Measurements from ENCODE around the gene RAB35.

Gene RAB35

DNA sequence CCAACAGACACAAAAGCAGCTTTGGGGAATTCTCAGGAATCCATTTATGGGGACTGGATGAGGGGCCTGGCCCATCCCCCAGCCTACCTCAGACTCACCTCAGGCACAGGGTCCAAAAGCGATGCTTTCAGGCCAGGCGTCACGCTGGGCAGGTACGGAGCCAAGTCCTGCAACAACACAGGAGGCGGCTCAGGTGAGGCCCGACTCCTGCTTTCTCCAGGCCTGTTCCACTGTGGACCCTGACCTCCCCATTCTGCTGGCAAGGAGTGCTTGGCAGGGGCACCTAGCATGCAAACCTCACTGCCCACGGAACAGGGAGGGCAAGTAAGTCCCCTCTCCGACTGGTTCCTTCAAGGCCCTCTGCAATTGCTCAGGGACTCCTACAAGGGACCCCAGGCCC lies 28.6 kb upstream of the RAB35 start:
- H3K4me2 ChIP-seq (ENCODE audit: low read length), result no peak overlapping the region
- H3K9me3 ChIP-seq (replicated peaks; ENCODE audit: low read length), result no peaks in the 10 kb centered on the region
- H3K36me3 ChIP-seq (ENCODE audit: insufficient read depth, low read length), result peaks cover 92% of the 10 kb centered on the region
- no peak overlapping the region for H3K9ac ChIP-seq (ENCODE audit: low read depth, low read length)
- no peaks in the 10 kb centered on the region for H3K27me3 ChIP-seq (ENCODE audit: control insufficient read depth, insufficient read depth, low read length)
- no peak overlapping the region for H3K4me3 ChIP-seq (ENCODE audit: low read length)
- peaks cover 6% of the 10 kb centered on the region for H3K4me1 ChIP-seq (ENCODE audit: control insufficient read depth, insufficient read depth, low read length)

DNA sequence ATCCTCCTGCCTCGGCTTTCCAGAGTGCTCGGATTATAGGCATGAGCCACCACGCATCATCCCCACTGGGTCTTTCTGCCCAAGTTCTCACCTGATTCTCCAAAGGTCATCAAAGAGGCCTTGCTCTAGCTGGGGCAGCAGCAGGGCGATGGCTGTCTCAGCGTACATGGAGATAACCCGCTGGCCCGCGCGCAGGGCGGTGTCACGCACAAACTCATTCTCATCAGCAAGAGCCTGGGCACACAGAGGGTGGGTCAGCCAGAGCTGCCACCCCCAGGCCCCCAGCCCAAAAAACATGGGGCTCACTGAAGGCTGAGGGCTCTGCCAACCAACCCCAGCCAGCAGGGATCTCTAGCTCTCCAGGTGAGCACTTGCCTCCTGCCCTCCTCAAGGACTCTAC lies 27.7 kb upstream of the RAB35 start:
- H3K36me3 ChIP-seq (ENCODE audit: insufficient read depth, low read length), result peaks cover 91% of the 10 kb centered on the region

DNA sequence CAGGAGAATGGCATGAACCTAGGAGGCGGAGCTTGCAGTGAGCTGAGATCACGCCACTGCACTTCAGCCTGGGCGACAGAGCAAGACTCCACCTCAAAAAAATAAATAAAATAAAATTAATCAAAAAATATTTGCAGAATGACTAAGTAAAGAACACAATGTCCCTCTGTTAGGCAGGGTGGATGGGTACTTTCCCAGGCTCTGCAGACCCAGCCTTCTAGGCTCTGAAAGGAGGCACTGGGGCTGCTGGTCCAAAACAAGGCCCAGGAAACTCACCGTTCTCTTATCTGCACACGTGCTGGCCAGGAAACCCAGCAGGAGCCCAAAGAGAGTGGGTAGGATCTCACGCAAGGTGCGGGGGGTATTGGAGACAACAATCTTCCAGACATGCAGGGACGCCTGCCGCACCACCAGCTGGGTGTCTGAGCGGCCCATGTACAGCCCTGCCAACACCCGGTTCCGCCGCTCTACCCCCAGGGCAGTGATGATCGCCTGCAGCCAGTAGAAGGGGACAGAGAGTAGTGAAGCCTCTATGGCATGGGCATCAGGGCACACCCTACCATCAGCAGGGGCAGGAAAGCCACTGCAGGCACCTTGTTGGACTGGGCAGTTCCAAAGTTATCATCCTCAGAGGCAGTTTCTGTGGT lies 25.8 kb upstream of the RAB35 start:
- Histone ChIP-seq H3K9me3 (replicated peaks; ENCODE audit: low read length) (no peaks in the 10 kb centered on the region), H3K4me2 (ENCODE audit: low read length) (no peak overlapping the region), H3K27me3 (ENCODE audit: control insufficient read depth, insufficient read depth, low read length) (no peaks in the 10 kb centered on the region), H3K36me3 (ENCODE audit: insufficient read depth, low read length) (peaks cover 88% of the 10 kb centered on the region), H3K4me3 (ENCODE audit: low read length) (no peak overlapping the region), H3K9ac (ENCODE audit: low read depth, low read length) (no peak overlapping the region), H3K4me1 (ENCODE audit: control insufficient read depth, insufficient read depth, low read length) (peaks cover 6% of the 10 kb centered on the region)

More for the DNA sequence above, 27.7 kb upstream of the RAB35 start:
- H3K4me2 ChIP-seq (ENCODE audit: low read length), result no peak overlapping the region
- H3K4me1 ChIP-seq (ENCODE audit: control insufficient read depth, insufficient read depth, low read length), result peaks cover 6% of the 10 kb centered on the region
- no peak overlapping the region for H3K9ac ChIP-seq (ENCODE audit: low read depth, low read length)
- H3K27me3 ChIP-seq (ENCODE audit: control insufficient read depth, insufficient read depth, low read length), result no peaks in the 10 kb centered on the region
- no peaks in the 10 kb centered on the region for H3K9me3 ChIP-seq (replicated peaks; ENCODE audit: low read length)
- no peak overlapping the region for H3K4me3 ChIP-seq (ENCODE audit: low read length)

DNA sequence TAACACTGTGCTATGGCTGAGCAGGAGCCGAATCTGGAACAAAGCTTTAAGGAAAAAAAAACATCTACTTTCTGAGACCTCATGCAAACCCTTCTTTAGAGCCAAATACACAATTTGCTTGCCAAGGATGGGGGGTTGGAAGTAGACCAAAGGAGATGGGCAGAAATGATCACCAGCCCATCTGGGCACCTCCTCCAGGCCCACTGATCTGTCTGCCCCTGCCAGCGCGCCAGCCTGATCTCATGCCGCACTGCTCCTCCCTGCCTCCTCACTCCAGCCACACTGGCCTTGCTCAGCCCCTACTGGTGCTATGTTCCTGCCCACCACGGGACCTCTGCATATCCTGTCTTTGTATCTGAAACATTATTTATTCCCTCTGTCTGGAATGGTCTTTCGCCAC lies 24.8 kb upstream of the RAB35 start:
- peaks cover 87% of the 10 kb centered on the region for H3K36me3 ChIP-seq (ENCODE audit: insufficient read depth, low read length)
- no peak overlapping the region for H3K4me2 ChIP-seq (ENCODE audit: low read length)

DNA sequence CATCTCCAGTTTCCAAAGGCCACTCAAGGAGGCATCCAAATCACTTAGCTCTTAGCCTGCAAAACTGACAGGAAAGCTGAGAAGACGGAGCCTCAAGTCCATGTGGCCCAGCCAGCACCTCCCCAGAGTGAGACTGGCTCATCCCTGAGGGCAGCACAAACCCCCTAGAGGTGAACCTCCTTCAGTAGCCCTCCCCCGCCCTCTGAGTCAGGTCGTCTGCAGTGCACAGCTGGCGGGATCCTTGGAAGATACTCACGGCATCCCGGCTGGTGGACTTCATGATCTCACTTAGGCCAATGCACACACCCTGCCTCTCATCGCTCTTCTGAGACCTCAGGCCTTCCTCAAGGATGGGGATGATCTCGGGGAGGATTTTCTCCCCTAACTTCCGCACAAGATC lies 24.1 kb upstream of the RAB35 start:
- H3K9ac ChIP-seq (ENCODE audit: low read depth, low read length), result no peak overlapping the region
- peaks cover 88% of the 10 kb centered on the region for H3K36me3 ChIP-seq (ENCODE audit: insufficient read depth, low read length)
- no peaks in the 10 kb centered on the region for H3K27me3 ChIP-seq (ENCODE audit: control insufficient read depth, insufficient read depth, low read length)
- H3K4me1 ChIP-seq (ENCODE audit: control insufficient read depth, insufficient read depth, low read length), result peaks cover 6% of the 10 kb centered on the region
- H3K4me3 ChIP-seq (ENCODE audit: low read length), result no peak overlapping the region
- no peak overlapping the region for H3K4me2 ChIP-seq (ENCODE audit: low read length)
- no peaks in the 10 kb centered on the region for H3K9me3 ChIP-seq (replicated peaks; ENCODE audit: low read length)

More for the DNA sequence above, 24.8 kb upstream of the RAB35 start:
- peaks cover 6% of the 10 kb centered on the region for H3K4me1 ChIP-seq (ENCODE audit: control insufficient read depth, insufficient read depth, low read length)
- no peak overlapping the region for H3K4me3 ChIP-seq (ENCODE audit: low read length)
- no peaks in the 10 kb centered on the region for H3K27me3 ChIP-seq (ENCODE audit: control insufficient read depth, insufficient read depth, low read length)
- no peak overlapping the region for H3K9ac ChIP-seq (ENCODE audit: low read depth, low read length)
- H3K9me3 ChIP-seq (replicated peaks; ENCODE audit: low read length), result no peaks in the 10 kb centered on the region

DNA sequence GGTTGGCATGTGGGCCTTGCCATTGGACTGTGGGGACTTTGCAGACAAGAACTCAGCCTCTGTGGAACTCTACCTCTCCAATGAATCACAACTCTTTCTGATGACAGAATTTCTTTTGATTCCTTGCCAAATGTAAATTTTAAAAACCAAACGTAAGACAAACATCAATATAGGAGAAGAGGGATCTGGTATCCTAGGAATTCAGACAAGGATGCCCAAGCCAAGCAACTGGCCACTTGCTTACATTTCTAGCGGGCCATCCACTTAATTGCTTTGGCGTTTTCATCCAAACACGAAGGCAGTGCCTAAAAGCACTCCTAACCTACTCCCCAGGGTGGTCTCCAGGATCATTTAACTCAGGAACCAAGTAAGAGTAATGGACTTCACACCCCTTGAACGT lies 23.4 kb upstream of the RAB35 start:
- Histone ChIP-seq H3K9ac (ENCODE audit: low read depth, low read length) (no peak overlapping the region), H3K27me3 (ENCODE audit: control insufficient read depth, insufficient read depth, low read length) (no peaks in the 10 kb centered on the region), H3K36me3 (ENCODE audit: insufficient read depth, low read length) (peaks cover 84% of the 10 kb centered on the region), H3K4me3 (ENCODE audit: low read length) (no peak overlapping the region), H3K4me1 (ENCODE audit: control insufficient read depth, insufficient read depth, low read length) (peaks cover 6% of the 10 kb centered on the region), H3K9me3 (replicated peaks; ENCODE audit: low read length) (no peaks in the 10 kb centered on the region), H3K4me2 (ENCODE audit: low read length) (no peak overlapping the region)

DNA sequence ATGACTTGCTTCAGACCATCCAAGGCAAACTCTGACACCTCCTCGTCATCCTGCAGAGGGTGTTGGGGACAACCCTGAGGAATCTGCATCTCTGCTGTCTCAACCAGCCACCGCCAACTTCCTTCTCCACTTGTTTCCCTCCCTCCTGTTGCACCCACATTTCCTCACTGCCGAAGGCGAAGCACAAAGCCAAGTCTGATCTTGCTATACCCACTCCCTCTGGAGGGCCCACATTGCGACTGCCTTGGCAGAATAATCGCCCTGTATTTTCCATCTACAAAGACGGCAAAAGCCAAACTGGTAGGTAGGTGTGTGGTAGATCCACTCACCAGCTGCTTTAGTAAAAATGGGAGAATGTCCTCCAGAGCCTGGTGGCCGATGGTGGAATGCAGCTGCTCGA lies 21.8 kb upstream of the RAB35 start:
- Histone ChIP-seq H3K36me3 (ENCODE audit: insufficient read depth, low read length) (peaks cover 84% of the 10 kb centered on the region), H3K27me3 (ENCODE audit: control insufficient read depth, insufficient read depth, low read length) (no peaks in the 10 kb centered on the region), H3K4me3 (ENCODE audit: low read length) (no peak overlapping the region), H3K4me2 (ENCODE audit: low read length) (no peak overlapping the region), H3K9ac (ENCODE audit: low read depth, low read length) (no peak overlapping the region), H3K4me1 (ENCODE audit: control insufficient read depth, insufficient read depth, low read length) (peaks cover 6% of the 10 kb centered on the region), H3K9me3 (replicated peaks; ENCODE audit: low read length) (no peaks in the 10 kb centered on the region)

DNA sequence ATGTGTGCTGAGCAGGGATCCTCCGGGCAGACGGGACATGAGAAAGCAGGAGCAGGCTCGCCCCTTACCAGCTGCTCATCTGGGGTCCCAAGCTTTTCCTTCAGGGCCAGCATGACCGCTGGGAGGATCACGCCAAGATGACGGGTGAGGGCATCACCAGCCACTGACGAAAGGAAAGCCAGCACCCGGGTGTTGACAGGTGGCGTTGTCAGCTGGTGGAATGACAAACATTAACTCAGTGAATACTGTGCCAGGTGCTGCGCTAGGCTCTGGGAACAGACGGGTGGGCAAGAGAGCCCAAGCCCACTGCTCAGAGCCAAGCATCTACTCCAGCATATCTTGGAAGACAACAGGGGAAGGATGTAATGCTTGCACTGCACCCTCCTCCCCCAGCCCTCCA lies 21.3 kb upstream of the RAB35 start:
- no peak overlapping the region for H3K9ac ChIP-seq (ENCODE audit: low read depth, low read length)
- peaks cover 6% of the 10 kb centered on the region for H3K4me1 ChIP-seq (ENCODE audit: control insufficient read depth, insufficient read depth, low read length)
- no peak overlapping the region for H3K4me3 ChIP-seq (ENCODE audit: low read length)
- no peaks in the 10 kb centered on the region for H3K9me3 ChIP-seq (replicated peaks; ENCODE audit: low read length)
- no peaks in the 10 kb centered on the region for H3K27me3 ChIP-seq (ENCODE audit: control insufficient read depth, insufficient read depth, low read length)
- H3K4me2 ChIP-seq (ENCODE audit: low read length), result no peak overlapping the region
- H3K36me3 ChIP-seq (ENCODE audit: insufficient read depth, low read length), result peaks cover 88% of the 10 kb centered on the region

DNA sequence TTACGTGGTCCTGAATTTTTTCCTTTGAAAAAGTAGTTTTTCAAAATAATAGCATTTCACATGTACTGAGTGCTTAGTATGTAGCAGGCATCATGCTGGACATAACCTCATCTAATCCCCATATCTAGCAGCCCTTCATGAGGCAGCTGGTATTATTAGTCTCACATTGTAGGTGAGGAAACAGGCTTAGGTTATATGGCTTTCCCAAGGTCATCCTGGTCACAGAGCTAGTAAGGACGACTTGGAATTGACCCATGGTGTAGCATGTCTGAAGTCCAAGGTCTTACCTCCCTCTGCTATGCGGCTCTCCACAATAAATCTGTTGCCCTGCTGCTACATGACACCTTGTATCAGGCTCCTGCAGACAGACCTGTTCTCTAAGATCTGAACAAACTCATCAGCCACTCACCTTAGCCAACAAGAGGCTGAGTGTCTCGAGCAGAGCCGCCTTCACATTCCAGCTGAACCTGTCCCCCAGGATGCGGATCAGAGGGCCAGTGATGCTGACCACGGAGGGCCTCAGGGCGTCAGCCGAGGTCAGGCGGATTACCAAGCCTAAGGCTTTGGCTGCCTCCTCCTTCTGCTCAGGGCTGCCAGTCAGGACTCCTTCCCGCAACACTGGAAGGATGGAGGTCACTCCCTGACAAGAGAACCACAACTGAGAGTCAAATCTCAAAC lies 19.7 kb upstream of the RAB35 start:
- no peak overlapping the region for H3K4me2 ChIP-seq (ENCODE audit: low read length)
- H3K9me3 ChIP-seq (replicated peaks; ENCODE audit: low read length), result no peaks in the 10 kb centered on the region
- no peak overlapping the region for H3K9ac ChIP-seq (ENCODE audit: low read depth, low read length)
- H3K27me3 ChIP-seq (ENCODE audit: control insufficient read depth, insufficient read depth, low read length), result no peaks in the 10 kb centered on the region
- no peak overlapping the region for H3K4me3 ChIP-seq (ENCODE audit: low read length)
- no peaks in the 10 kb centered on the region for H3K4me1 ChIP-seq (ENCODE audit: control insufficient read depth, insufficient read depth, low read length)
- peaks cover 86% of the 10 kb centered on the region for H3K36me3 ChIP-seq (ENCODE audit: insufficient read depth, low read length)

DNA sequence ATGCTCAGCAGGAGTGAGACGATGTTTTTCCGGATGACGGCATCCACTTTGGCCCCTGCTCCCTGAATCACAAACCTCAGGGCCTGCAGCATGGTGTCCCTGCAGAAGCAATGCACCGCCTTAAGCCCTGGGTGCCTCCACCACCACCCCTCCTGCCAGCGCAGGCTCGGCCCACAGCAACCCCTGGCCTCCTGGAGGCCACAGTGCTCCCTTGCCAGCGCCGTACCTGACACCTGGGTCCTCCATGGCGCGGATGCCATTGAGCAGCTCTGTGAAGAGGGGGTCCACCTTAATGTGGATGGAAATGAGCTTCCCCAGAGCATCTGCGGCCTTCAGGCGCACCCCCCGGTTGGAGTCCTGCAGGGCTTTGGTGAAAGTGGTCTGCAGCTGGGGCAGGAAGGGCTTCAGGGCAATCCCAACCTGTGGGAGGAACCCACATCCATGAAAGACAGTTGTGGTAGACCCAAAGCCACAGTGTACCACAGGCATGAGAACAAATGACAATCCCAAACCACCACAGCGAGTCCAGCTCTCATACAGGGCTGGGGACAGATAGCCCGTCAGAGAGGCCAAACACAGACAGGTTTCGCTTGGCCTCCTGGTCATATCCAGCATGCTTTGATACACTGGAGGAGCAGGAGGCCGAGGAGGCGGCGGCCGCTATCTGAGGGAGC lies 17.9 kb upstream of the RAB35 start:
- Histone ChIP-seq H3K4me3 (ENCODE audit: low read length) (no peak overlapping the region), H3K4me2 (ENCODE audit: low read length) (no peak overlapping the region), H3K4me1 (ENCODE audit: control insufficient read depth, insufficient read depth, low read length) (no peaks in the 10 kb centered on the region), H3K9ac (ENCODE audit: low read depth, low read length) (no peak overlapping the region), H3K9me3 (replicated peaks; ENCODE audit: low read length) (no peaks in the 10 kb centered on the region), H3K27me3 (ENCODE audit: control insufficient read depth, insufficient read depth, low read length) (no peaks in the 10 kb centered on the region), H3K36me3 (ENCODE audit: insufficient read depth, low read length) (peaks cover 86% of the 10 kb centered on the region)

DNA sequence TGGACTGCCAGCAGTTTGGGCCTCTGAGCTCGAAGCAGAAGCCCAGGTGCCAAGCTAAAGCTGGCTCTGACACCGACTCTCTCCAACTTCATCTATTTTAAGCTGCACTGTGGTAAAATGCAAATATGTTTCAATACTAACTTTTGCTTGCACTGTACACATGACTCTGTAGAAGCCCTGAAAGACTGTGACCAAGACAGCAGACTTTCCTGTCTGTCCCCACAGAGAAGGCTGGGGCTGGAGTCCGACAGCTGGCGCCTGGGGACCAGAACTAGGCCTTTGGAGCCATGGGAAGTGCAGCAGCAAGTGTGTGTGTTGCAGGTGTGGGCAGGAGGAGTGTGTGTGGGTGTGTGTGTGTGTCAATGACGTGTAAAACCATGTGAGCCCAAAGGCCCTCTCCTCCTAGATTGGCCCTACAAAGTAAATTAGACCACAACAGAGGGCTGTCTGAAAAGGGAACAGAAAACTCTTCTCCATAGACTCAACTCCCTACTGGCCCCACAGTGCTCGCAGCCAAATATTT lies 16.4 kb upstream of the RAB35 start:
- H3K4me2 ChIP-seq (ENCODE audit: low read length), result no peak overlapping the region
- no peaks in the 10 kb centered on the region for H3K9me3 ChIP-seq (replicated peaks; ENCODE audit: low read length)
- H3K4me1 ChIP-seq (ENCODE audit: control insufficient read depth, insufficient read depth, low read length), result no peaks in the 10 kb centered on the region
- no peaks in the 10 kb centered on the region for H3K27me3 ChIP-seq (ENCODE audit: control insufficient read depth, insufficient read depth, low read length)
- peaks cover 88% of the 10 kb centered on the region for H3K36me3 ChIP-seq (ENCODE audit: insufficient read depth, low read length)
- no peak overlapping the region for H3K4me3 ChIP-seq (ENCODE audit: low read length)
- H3K9ac ChIP-seq (ENCODE audit: low read depth, low read length), result no peak overlapping the region

Data from skeletal muscle satellite cell (primary cell).